HG02610 (cell line): Measurements from ENCODE around the gene ZCWPW2.

Experiments
- ATAC-seq: cut with Tn5 transposase; IDR thresholded peaks from one replicate; pipeline ENCODE4 v1.9.1; 2021; ENCODE audit warnings: mild to moderate bottlenecking, moderate library complexity; ENCODE audit not compliant: unreplicated experiment

ZCWPW2 gene

DNA sequence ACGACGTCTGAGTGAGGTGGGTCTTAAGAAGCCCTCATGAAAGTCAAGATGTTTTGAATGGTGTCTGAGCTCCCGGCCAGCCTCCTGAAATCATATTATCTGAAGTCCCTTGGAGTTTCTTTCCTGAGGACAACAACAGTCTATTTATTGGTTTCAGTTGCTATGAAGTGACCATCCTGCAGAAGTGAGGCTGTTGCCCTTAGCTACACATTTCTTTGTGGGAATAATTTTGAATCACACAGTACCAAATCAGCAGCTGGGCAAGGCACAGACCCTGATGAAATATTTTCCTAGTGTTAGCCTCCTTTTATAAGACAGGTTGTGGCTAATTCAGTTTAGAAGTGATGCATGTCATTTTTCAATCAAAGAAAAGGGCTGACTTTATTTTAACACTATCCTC lies 220.8 kb downstream of the ZCWPW2 start:
- no peak for ATAC-seq

DNA sequence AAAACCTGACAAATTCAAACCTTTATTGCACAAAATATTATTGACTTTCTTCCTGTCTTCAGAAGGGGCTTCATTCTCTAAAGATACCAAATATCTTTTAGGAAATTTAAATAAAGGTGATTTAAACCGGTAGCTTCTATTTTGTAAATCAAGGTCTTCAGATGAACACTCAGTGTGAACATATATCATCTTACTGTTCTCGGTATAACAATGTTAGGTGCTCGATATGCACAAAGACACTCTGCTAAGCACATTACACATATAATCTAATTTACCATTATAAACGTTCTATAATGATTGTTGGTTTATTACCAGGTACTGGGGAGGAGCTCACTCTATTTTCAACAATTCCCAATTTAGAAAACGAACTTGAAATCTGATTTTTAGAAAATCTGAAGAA lies 225.5 kb downstream of the ZCWPW2 start:
- ATAC-seq, result no peak

DNA sequence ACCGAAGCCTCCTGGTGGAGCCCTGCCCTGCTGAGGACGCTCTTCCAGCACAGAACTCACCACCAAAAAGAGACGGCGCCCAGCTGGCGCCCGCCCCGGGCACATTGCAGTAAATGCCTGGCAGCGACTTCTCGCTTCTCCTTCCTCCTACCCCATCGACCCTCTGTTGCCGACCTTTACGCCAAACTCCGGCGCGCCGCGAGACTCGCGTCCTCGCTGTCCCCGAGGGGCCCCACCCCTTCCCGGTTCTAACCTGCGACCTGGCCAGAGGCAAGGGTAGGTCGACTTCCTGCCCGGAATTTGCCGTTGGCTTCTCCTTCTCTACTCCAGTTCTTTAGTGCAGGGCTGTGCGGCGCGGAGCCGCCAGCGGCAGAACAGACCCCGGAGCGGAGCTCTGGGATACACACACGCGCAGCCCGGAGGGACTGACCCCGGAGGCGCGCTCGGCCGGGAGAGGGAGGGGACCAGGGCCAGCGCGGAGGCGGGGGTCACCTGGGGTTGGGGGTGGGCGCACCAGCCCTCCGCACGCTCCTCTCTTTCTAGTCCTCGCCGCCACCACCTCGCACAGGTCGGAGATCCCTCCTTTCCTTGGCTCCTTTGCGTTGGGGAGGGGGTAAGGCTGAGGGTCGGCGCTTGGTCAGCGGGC lies 226.7 kb downstream of the ZCWPW2 start:
- ATAC-seq, result no peak
